ENCODE data around the gene CORIN. TPM values are rescaled to one million over a fixed set of nuclear protein-coding genes. Genes with fewer than 3 reads are reported as not detected.

The CORIN gene
- total and polyA plus RNA-seq, 9 donors = 0.20 to 7.9 (median 0.80) TPM; not detected in 1

- no peak overlapping the region for H3K27ac ChIP-seq
- H3K36me3 ChIP-seq = no peaks in the 10 kb centered on the region
- TF ChIP-seq POLR2A (IDR thresholded peaks at IDR 0.05) (no peak), EP300 (IDR thresholded peaks at IDR 0.05) (no peak), CTCF (IDR thresholded peaks at IDR 0.05) (no peak)
- no peak overlapping the region for H3K4me3 ChIP-seq
- no peaks in the 10 kb centered on the region for H3K4me1 ChIP-seq (ENCODE audit: insufficient read depth)
- H3K27me3 ChIP-seq = no peaks in the 10 kb centered on the region
- no peak for DNase-seq
- no peaks in the 10 kb centered on the region for H3K9me3 ChIP-seq
- 86 to 100% (median 94%) methylated on average over 1 of the region's 1 CpG for WGBS, 3 donors
- intact Hi-C loops (cut with DNase I) = no loop called here
Observed at GRCh38 chr4:47659342-47659741, 178.5 kb downstream of the CORIN start.

- no peaks in the 10 kb centered on the region for H3K27me3 ChIP-seq
- intact Hi-C loops (cut with DNase I) = no loop called here
- TF ChIP-seq POLR2A (IDR thresholded peaks at IDR 0.05) = no peak
- no peak for TF ChIP-seq EP300 (IDR thresholded peaks at IDR 0.05)
- TF ChIP-seq CTCF (IDR thresholded peaks at IDR 0.05) = no peak
- 91 to 93% (median 92%) methylated on average over 3 of the region's 3 CpGs for WGBS, 3 donors
- H3K4me1 ChIP-seq (ENCODE audit: insufficient read depth) = no peaks in the 10 kb centered on the region
- DNase-seq = no peak
- no peak overlapping the region for H3K27ac ChIP-seq
- no peaks in the 10 kb centered on the region for H3K36me3 ChIP-seq
- no peak overlapping the region for H3K4me3 ChIP-seq
- H3K9me3 ChIP-seq = no peaks in the 10 kb centered on the region
Observed at GRCh38 chr4:47654972-47655693, 182.7 kb downstream of the CORIN start.

- no peak for TF ChIP-seq POLR2A (IDR thresholded peaks at IDR 0.05)
- TF ChIP-seq EP300 (IDR thresholded peaks at IDR 0.05) = no peak
- no peak for TF ChIP-seq CTCF (IDR thresholded peaks at IDR 0.05)
- Histone ChIP-seq H3K27ac (no peak overlapping the region), H3K4me1 (ENCODE audit: insufficient read depth) (no peaks in the 10 kb centered on the region), H3K36me3 (no peaks in the 10 kb centered on the region), H3K9me3 (no peaks in the 10 kb centered on the region), H3K4me3 (no peak overlapping the region), H3K27me3 (no peaks in the 10 kb centered on the region)
- no peak for DNase-seq
- 91 to 95% (median 94%) methylated on average over 2 of the region's 2 CpGs for WGBS, 3 donors
- intact Hi-C loops (cut with DNase I) = no loop called here
Observed at GRCh38 chr4:47652092-47652491, 185.8 kb downstream of the CORIN start.

- H3K36me3 ChIP-seq = no peaks in the 10 kb centered on the region
- intact Hi-C loops (cut with DNase I) = no loop called here
- H3K27ac ChIP-seq = no peak overlapping the region
- no peaks in the 10 kb centered on the region for H3K9me3 ChIP-seq
- TF ChIP-seq CTCF (IDR thresholded peaks at IDR 0.05) = no peak
- no peak for TF ChIP-seq EP300 (IDR thresholded peaks at IDR 0.05)
- no peak for TF ChIP-seq POLR2A (IDR thresholded peaks at IDR 0.05)
- no peak for DNase-seq
- H3K4me3 ChIP-seq = no peak overlapping the region
- no peaks in the 10 kb centered on the region for H3K27me3 ChIP-seq
- no peaks in the 10 kb centered on the region for H3K4me1 ChIP-seq (ENCODE audit: insufficient read depth)
- WGBS, 3 donors = 40 to 52% (median 52%) methylated on average over 3 of the region's 3 CpGs
Observed at GRCh38 chr4:47651231-47651630, 186.6 kb downstream of the CORIN start.
